Liver (tissue), 3 donors: ENCODE data around the gene PSMA5.

ENCODE experiments used
- EGR1 ChIP-seq, 2 donors: IDR thresholded peaks; 2 replicates each; pipeline ENCODE4 v1.6.1; 2016 to 2018; ENCODE audit warnings: antibody characterized with exemption in 2 of 2, low read depth in 2 of 2
- GABPA ChIP-seq, 2 donors: IDR thresholded peaks in 1 of 2; conservative IDR thresholded peaks in 1 of 2; 2 replicates each; pipeline ENCODE4 v1.6.1; 2016; ENCODE audit warnings: antibody characterized with exemption in 2 of 2, mild to moderate bottlenecking in 1 of 2, moderate library complexity in 1 of 2
- JUND ChIP-seq, 2 donors: IDR thresholded peaks; 2 replicates each; pipeline ENCODE4 v1.6.1; 2016; ENCODE audit warnings: antibody characterized with exemption in 2 of 2
- RAD21 ChIP-seq, 2 donors: IDR thresholded peaks; 2 replicates each; pipeline ENCODE4 v1.6.1; 2016; ENCODE audit warnings: antibody characterized with exemption in 2 of 2, mild to moderate bottlenecking in 2 of 2
- RXRA ChIP-seq, 2 donors: IDR thresholded peaks; 2 replicates each; pipeline ENCODE4 v1.6.1; 2017 to 2018; ENCODE audit warnings: antibody characterized with exemption in 2 of 2, mild to moderate bottlenecking in 1 of 2
- SP1 ChIP-seq: IDR thresholded peaks from 2 replicates; pipeline ENCODE4 v1.6.1; 2018; ENCODE audit warnings: antibody characterized with exemption, mild to moderate bottlenecking
- TAF1 ChIP-seq: conservative IDR thresholded peaks from 2 replicates; pipeline ENCODE4 v1.6.1; 2016; ENCODE audit warnings: antibody characterized with exemption, mild to moderate bottlenecking
- YY1 ChIP-seq: IDR thresholded peaks from 2 replicates; pipeline ENCODE4 v1.6.1; 2016; ENCODE audit warnings: antibody characterized with exemption, mild to moderate bottlenecking
- TF ChIP-seq, protein P1 (sequence below): fragments of 150-350 bp; IDR thresholded peaks from 2 replicates; pipeline ENCODE4 v1.5.1; 2017; ENCODE audit warnings: improper control_type of control experiment, low read depth, low read length; ENCODE audit not compliant: missing input control
- TF ChIP-seq, protein P2 (sequence below): IDR thresholded peaks from 2 replicates; pipeline ENCODE4 v1.6.1; 2016; ENCODE audit warnings: antibody characterized with exemption
- TF ChIP-seq, protein P3 (sequence below): IDR thresholded peaks from 2 replicates; pipeline ENCODE4 v1.6.1; 2016; ENCODE audit warnings: antibody characterized with exemption, mild to moderate bottlenecking
- donor health status: healthy.
- donor health status: healthy.

DNA sequence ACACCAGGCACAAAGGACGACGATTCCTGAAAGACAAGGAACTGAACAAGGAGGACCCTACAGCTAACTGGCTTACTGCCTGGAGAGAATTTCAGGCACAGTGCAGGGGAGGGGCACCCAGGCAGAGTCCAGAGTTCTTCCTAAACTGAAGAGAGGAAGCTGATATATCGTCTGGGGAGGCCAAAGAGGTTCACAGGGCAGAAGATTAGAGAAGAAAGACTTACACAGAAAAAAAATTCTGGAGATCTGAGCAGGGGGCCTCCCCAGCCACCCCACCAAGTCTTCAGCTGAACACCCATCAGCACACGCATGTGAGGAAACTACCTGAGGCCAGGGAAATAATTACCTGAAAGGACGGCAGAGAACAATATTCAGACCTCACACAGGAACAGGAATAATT, 53.1 kb downstream of the PSMA5 start:
- TF ChIP-seq, protein P1, sequence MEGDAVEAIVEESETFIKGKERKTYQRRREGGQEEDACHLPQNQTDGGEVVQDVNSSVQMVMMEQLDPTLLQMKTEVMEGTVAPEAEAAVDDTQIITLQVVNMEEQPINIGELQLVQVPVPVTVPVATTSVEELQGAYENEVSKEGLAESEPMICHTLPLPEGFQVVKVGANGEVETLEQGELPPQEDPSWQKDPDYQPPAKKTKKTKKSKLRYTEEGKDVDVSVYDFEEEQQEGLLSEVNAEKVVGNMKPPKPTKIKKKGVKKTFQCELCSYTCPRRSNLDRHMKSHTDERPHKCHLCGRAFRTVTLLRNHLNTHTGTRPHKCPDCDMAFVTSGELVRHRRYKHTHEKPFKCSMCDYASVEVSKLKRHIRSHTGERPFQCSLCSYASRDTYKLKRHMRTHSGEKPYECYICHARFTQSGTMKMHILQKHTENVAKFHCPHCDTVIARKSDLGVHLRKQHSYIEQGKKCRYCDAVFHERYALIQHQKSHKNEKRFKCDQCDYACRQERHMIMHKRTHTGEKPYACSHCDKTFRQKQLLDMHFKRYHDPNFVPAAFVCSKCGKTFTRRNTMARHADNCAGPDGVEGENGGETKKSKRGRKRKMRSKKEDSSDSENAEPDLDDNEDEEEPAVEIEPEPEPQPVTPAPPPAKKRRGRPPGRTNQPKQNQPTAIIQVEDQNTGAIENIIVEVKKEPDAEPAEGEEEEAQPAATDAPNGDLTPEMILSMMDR: no peak
- TF ChIP-seq SP1 (no peak), RAD21 (IDR thresholded peaks at IDR 0.05) (no peak), YY1 (no peak), GABPA (IDR thresholded peaks at IDR 0.05 in 1 of 2, conservative IDR thresholded peaks at IDR 0.05 in 1 of 2) (no peak), TAF1 (no peak), EGR1 (IDR thresholded peaks at IDR 0.05; ENCODE audit: low read depth in 2 of 2) (no peak), JUND (IDR thresholded peaks at IDR 0.05) (no peak), RXRA (IDR thresholded peaks at IDR 0.05) (no peak)
- TF ChIP-seq, protein P2, sequence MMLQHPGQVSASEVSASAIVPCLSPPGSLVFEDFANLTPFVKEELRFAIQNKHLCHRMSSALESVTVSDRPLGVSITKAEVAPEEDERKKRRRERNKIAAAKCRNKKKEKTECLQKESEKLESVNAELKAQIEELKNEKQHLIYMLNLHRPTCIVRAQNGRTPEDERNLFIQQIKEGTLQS: no peak
- TF ChIP-seq, protein P3, sequence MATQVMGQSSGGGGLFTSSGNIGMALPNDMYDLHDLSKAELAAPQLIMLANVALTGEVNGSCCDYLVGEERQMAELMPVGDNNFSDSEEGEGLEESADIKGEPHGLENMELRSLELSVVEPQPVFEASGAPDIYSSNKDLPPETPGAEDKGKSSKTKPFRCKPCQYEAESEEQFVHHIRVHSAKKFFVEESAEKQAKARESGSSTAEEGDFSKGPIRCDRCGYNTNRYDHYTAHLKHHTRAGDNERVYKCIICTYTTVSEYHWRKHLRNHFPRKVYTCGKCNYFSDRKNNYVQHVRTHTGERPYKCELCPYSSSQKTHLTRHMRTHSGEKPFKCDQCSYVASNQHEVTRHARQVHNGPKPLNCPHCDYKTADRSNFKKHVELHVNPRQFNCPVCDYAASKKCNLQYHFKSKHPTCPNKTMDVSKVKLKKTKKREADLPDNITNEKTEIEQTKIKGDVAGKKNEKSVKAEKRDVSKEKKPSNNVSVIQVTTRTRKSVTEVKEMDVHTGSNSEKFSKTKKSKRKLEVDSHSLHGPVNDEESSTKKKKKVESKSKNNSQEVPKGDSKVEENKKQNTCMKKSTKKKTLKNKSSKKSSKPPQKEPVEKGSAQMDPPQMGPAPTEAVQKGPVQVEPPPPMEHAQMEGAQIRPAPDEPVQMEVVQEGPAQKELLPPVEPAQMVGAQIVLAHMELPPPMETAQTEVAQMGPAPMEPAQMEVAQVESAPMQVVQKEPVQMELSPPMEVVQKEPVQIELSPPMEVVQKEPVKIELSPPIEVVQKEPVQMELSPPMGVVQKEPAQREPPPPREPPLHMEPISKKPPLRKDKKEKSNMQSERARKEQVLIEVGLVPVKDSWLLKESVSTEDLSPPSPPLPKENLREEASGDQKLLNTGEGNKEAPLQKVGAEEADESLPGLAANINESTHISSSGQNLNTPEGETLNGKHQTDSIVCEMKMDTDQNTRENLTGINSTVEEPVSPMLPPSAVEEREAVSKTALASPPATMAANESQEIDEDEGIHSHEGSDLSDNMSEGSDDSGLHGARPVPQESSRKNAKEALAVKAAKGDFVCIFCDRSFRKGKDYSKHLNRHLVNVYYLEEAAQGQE: no peak
